NCI-H2196 (cell line): Measurements from ENCODE around the gene TSPAN4.

Experiments
- DNase-seq: peaks from one replicate; lab custom pipeline; 2025; ENCODE audit not compliant: unreplicated experiment; lab: John Stamatoyannopoulos, UW

The TSPAN4 gene

GRCh38 chr11:883527-883926 lies 40.9 kb downstream of the TSPAN4 start:
- no peak for DNase-seq

- no peak for DNase-seq
Observed at GRCh38 chr11:884578-885070, 42.0 kb downstream of the TSPAN4 start.

GRCh38 chr11:886568-886967 lies 43.9 kb downstream of the TSPAN4 start:
- no peak for DNase-seq

- DNase-seq, result no peak
Observed at GRCh38 chr11:887589-887988, 44.9 kb downstream of the TSPAN4 start.

GRCh38 chr11:888310-889212 lies 45.9 kb downstream of the TSPAN4 start:
- no peak for DNase-seq

- DNase-seq, result no peak
Observed at GRCh38 chr11:889257-889656, 46.6 kb downstream of the TSPAN4 start.

GRCh38 chr11:889687-890475 lies 47.2 kb downstream of the TSPAN4 start:
- no peak for DNase-seq

- no peak for DNase-seq
Observed at GRCh38 chr11:890794-891540, 48.3 kb downstream of the TSPAN4 start.

- DNase-seq, result no peak
Observed at GRCh38 chr11:893008-893654, 50.5 kb downstream of the TSPAN4 start.

- no peak for DNase-seq
Observed at GRCh38 chr11:894575-895201, 52.0 kb downstream of the TSPAN4 start.

GRCh38 chr11:895331-896110 lies 52.9 kb downstream of the TSPAN4 start:
- DNase-seq, result no peak

GRCh38 chr11:897253-898142 lies 54.8 kb downstream of the TSPAN4 start:
- no peak for DNase-seq

- peak; percentile 35 for DNase-seq
Observed at GRCh38 chr11:898143-898511, 55.5 kb downstream of the TSPAN4 start.

GRCh38 chr11:898540-899190 lies 56.0 kb downstream of the TSPAN4 start:
- no peak for DNase-seq

- DNase-seq, result no peak
Observed at GRCh38 chr11:899724-900123, 57.1 kb downstream of the TSPAN4 start.

GRCh38 chr11:900545-900944 lies 57.9 kb downstream of the TSPAN4 start:
- no peak for DNase-seq

GRCh38 chr11:901452-902061 lies 58.9 kb downstream of the TSPAN4 start:
- no peak for DNase-seq

- no peak for DNase-seq
Observed at GRCh38 chr11:904380-904779, 61.7 kb downstream of the TSPAN4 start.
